Measurements from ENCODE around the gene SLC16A12.

Gene SLC16A12

GRCh38 chr10:89440226-89441009 is 95.0 kb downstream of the SLC16A12 start:
- H3K9me3 ChIP-seq (ENCODE audit: control insufficient read depth, insufficient read depth, low read depth, low read length) = no peaks in the 10 kb centered on the region
- H3K4me1 ChIP-seq (ENCODE audit: control insufficient read depth, insufficient read depth, low read length) = no peaks in the 10 kb centered on the region
- no peak overlapping the region for H3K4me3 ChIP-seq (ENCODE audit: low read depth, low read length)
- no peaks in the 10 kb centered on the region for H3K36me3 ChIP-seq (ENCODE audit: control insufficient read depth in 2 of 2, insufficient read depth in 1 of 2, low read length in 2 of 2)
- no peak overlapping the region for H3K27ac ChIP-seq (ENCODE audit: extremely low read depth, low read depth, low read length)
- ChIA-PET CTCF (no interaction called here), POLR2A (no interaction called here)
- TF ChIP-seq, protein P1, sequence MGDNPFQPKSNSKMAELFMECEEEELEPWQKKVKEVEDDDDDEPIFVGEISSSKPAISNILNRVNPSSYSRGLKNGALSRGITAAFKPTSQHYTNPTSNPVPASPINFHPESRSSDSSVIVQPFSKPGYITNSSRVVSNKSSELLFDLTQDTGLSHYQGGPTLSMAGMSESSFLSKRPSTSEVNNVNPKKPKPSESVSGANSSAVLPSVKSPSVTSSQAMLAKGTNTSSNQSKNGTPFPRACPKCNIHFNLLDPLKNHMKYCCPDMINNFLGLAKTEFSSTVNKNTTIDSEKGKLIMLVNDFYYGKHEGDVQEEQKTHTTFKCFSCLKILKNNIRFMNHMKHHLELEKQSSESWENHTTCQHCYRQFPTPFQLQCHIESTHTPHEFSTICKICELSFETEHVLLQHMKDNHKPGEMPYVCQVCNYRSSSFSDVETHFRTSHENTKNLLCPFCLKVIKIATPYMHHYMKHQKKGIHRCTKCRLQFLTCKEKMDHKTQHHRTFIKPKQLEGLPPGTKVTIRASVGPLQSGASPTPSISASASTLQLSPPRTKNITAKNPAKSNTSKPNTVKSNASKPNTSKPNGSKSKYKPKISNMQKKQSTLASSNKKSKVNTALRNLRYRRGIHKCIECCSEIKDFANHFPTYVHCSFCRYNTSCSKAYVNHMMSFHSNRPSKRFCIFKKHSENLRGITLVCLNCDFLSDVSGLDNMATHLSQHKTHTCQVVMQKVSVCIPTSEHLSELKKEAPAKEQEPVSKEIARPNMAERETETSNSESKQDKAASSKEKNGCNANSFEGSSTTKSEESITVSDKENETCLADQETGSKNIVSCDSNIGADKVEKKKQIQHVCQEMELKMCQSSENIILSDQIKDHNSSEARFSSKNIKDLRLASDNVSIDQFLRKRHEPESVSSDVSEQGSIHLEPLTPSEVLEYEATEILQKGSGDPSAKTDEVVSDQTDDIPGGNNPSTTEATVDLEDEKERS (tag by site-specific recombination; IDR thresholded peaks at IDR 0.05) = no peak
- TF ChIP-seq ZNF148 (tag by site-specific recombination; IDR thresholded peaks at IDR 0.05; ENCODE audit: borderline replicate concordance) (no peak), ZNF398 (tag by site-specific recombination; IDR thresholded peaks at IDR 0.05) (no peak), ZNF202 (tag by site-specific recombination; IDR thresholded peaks at IDR 0.05; ENCODE audit: borderline replicate concordance) (no peak), OSR2 (tag by site-specific recombination; IDR thresholded peaks at IDR 0.05) (no peak)

- Histone ChIP-seq H3K9me3 (ENCODE audit: control insufficient read depth, insufficient read depth, low read depth, low read length) (no peaks in the 10 kb centered on the region), H3K36me3 (ENCODE audit: control insufficient read depth in 2 of 2, insufficient read depth in 1 of 2, low read length in 2 of 2) (no peaks in the 10 kb centered on the region), H3K27ac (ENCODE audit: extremely low read depth, low read depth, low read length) (no peak overlapping the region), H3K4me1 (ENCODE audit: control insufficient read depth, insufficient read depth, low read length) (no peaks in the 10 kb centered on the region), H3K4me3 (ENCODE audit: low read depth, low read length) (no peak overlapping the region)
- TF ChIP-seq ZNF660 (tag by site-specific recombination; IDR thresholded peaks at IDR 0.05) (no peak), ZNF350 (tag by site-specific recombination; IDR thresholded peaks at IDR 0.05) (no peak), ZNF169 (tag by site-specific recombination; IDR thresholded peaks at IDR 0.05) (no peak), MEIS1 (CRISPR knock-in tag; IDR thresholded peaks at IDR 0.05; ENCODE audit: borderline replicate concordance) (no peak), ZNF354C (tag by site-specific recombination; IDR thresholded peaks at IDR 0.05; ENCODE audit: borderline replicate concordance, low read depth) (no peak), ZSCAN16 (tag by site-specific recombination; IDR thresholded peaks at IDR 0.05) (no peak), GLI4 (tag by site-specific recombination; IDR thresholded peaks at IDR 0.05) (no peak), ZNF2 (tag by site-specific recombination; IDR thresholded peaks at IDR 0.05) (no peak), SCRT1 (tag by site-specific recombination; IDR thresholded peaks at IDR 0.05; ENCODE audit: borderline replicate concordance) (no peak), KLF10 (tag by site-specific recombination; IDR thresholded peaks at IDR 0.05) (no peak), ZNF155 (tag by site-specific recombination; IDR thresholded peaks at IDR 0.05) (no peak), ZNF398 (tag by site-specific recombination; IDR thresholded peaks at IDR 0.05) (no peak), ZNF239 (tag by site-specific recombination; IDR thresholded peaks at IDR 0.05) (no peak)
- TF ChIP-seq, protein P2, sequence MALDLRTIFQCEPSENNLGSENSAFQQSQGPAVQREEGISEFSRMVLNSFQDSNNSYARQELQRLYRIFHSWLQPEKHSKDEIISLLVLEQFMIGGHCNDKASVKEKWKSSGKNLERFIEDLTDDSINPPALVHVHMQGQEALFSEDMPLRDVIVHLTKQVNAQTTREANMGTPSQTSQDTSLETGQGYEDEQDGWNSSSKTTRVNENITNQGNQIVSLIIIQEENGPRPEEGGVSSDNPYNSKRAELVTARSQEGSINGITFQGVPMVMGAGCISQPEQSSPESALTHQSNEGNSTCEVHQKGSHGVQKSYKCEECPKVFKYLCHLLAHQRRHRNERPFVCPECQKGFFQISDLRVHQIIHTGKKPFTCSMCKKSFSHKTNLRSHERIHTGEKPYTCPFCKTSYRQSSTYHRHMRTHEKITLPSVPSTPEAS (tag by site-specific recombination; IDR thresholded peaks at IDR 0.05) = no peak
- TF ChIP-seq, protein P3, sequence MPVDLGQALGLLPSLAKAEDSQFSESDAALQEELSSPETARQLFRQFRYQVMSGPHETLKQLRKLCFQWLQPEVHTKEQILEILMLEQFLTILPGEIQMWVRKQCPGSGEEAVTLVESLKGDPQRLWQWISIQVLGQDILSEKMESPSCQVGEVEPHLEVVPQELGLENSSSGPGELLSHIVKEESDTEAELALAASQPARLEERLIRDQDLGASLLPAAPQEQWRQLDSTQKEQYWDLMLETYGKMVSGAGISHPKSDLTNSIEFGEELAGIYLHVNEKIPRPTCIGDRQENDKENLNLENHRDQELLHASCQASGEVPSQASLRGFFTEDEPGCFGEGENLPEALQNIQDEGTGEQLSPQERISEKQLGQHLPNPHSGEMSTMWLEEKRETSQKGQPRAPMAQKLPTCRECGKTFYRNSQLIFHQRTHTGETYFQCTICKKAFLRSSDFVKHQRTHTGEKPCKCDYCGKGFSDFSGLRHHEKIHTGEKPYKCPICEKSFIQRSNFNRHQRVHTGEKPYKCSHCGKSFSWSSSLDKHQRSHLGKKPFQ (tag by site-specific recombination; IDR thresholded peaks at IDR 0.05) = no peak
- TF ChIP-seq, protein P4, sequence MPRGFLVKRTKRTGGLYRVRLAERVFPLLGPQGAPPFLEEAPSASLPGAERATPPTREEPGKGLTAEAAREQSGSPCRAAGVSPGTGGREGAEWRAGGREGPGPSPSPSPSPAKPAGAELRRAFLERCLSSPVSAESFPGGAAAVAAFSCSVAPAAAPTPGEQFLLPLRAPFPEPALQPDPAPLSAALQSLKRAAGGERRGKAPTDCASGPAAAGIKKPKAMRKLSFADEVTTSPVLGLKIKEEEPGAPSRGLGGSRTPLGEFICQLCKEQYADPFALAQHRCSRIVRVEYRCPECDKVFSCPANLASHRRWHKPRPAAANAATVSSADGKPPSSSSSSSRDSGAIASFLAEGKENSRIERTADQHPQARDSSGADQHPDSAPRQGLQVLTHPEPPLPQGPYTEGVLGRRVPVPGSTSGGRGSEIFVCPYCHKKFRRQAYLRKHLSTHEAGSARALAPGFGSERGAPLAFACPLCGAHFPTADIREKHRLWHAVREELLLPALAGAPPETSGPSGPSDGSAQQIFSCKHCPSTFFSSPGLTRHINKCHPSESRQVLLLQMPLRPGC (tag by site-specific recombination; IDR thresholded peaks at IDR 0.05) = no peak
- ChIA-PET POLR2A (no interaction called here), CTCF (no interaction called here)
Measured at GRCh38 chr10:89438525-89438924, 96.9 kb downstream of the SLC16A12 start.
